NCI-H1930 (cell line): ENCODE data around the gene SEC31A.

Experiments used
- DNase-seq, 2 experiments: peaks; one replicate each; lab custom pipeline; 2025; lab: John Stamatoyannopoulos, UW

The SEC31A gene

DNA sequence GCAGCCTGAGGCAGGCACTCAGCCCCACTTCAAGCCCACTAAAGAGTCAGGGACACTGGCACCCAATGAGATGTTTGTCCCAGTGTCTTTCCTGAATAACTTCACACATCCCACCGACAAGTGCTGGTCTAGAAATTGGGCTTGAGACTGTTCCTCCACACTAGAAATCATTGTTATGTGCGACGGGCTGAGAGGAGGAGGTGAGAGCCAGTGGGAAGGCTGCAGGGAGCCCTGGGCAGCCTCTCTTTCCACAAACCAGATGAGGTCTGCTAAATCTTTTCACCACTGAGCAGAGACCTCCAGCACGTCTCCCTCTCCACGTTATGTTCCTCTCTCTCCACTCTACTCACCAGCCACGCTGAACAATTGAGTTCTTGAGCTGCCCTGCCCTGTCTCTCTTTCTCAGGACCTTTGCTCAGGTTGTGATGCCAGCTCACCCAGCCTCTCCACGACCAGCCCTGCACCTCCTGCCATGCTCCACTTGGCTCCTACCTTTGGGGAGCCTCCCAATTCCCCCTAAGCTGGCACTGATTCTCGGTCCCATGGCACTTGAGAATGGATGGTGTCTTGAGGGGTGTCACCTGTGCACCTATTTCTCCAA, 100.8 kb downstream of the SEC31A start:
- DNase-seq = no peak

DNA sequence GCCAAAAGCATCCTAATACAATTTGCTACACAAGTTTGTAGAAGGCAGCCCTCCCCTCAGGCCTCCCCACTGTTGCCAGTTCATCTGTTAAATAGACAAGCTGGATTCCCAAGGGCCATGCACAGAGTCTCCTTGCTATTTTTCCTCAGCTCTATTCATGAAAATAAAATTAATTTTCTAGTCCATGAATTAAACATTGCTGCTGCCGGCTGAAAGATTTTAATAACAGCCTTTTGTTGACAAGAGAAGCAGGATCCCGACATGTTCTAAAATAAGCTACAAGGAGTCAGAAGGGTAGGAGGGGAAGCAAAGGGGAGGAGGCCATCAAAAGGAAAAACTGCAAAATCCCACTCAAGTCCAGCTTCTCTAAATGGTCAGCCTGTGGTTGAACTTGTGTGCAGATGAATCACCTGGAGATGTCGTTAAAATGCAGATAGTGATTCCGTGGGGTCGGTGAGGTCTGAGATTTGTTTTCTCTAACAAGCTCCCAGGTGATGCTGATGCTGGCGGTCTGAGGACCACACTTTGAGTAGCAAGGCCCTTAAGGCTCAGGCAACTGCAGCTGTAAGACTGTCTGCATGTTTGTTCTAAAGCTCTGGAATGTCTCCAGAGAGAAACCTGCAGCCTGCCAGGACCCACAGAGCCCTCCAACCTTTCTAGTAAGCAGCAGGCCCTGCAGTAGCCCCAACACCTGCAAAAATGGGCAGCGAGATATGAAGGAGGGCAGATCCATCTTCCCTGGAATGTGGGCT, 101.8 kb downstream of the SEC31A start:
- no peak for DNase-seq

DNA sequence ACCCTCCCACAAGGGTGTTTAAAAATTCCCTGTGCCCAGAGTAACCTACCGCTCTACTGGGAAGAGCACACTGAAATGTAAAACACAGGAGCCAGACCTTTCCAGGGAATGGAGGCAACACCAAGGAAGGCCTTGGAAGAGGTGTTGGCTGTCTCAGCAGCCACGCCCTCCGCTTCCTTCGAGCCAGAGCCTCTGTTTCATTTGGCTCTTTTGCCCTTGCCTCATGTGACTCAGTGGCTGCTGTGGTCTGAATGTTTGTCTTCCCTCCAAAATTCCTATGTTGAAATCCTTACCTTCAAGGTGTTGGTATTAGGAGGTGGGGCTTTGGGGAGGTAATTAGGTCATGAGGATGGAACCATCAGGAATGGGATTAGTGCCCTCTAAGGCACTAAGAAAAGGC, 103.6 kb downstream of the SEC31A start:
- no peak for DNase-seq

DNA sequence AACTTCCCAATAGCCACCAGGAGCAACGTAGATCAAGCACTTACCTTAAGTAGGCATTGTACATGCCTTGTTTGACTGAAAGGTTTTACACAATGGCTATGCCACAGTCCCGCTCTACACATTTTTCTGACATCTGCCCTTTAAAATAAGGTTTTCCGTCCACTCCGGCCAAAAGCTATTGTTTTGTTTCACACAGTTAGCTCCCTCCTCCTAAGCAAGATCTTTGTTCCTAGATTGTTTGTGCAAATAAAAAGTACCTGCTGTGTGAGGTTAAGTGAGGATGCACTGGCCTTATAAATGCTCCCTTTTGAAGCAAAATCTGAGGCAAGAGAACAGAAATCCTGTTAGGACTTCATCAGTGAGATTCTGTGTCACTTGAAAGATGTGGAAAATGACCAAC, 104.1 kb downstream of the SEC31A start:
- no peak for DNase-seq

DNA sequence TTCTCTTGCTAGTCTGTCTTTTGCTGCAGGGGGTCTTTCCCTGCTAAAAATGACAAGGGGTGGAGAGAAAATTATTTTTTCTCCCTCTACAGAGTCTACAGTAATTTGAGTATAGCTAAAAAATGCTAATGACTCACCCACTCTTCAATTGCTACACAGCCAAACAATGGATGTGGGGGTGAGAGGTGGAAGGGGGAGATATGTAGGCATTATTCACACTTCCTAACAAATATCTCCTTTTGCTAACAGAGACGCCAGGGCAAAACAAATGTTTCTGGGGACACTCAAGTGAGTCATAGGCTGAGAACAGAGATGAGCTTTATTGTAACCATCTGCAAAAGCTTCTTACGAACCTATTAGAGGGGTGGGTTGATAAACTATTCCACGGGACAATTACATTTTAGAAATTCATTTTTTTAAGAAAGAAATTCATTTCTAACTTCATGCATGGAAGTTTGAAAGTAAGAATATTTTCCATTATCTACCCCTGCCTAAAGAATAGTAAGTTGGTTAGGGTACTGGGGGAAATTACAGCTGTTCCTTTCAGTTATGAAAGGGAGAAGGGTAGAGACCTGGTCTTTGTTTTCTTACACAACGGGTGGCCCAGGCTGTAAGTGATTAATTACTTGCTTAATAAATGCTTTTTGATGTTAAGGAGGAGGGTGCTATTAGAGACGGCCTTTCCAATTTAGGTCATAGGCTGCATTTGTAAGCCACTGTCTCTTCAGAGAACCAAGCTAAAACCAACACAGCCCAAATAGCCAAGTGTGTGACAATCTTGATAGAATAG, 105.1 kb downstream of the SEC31A start:
- DNase-seq = no peak

DNA sequence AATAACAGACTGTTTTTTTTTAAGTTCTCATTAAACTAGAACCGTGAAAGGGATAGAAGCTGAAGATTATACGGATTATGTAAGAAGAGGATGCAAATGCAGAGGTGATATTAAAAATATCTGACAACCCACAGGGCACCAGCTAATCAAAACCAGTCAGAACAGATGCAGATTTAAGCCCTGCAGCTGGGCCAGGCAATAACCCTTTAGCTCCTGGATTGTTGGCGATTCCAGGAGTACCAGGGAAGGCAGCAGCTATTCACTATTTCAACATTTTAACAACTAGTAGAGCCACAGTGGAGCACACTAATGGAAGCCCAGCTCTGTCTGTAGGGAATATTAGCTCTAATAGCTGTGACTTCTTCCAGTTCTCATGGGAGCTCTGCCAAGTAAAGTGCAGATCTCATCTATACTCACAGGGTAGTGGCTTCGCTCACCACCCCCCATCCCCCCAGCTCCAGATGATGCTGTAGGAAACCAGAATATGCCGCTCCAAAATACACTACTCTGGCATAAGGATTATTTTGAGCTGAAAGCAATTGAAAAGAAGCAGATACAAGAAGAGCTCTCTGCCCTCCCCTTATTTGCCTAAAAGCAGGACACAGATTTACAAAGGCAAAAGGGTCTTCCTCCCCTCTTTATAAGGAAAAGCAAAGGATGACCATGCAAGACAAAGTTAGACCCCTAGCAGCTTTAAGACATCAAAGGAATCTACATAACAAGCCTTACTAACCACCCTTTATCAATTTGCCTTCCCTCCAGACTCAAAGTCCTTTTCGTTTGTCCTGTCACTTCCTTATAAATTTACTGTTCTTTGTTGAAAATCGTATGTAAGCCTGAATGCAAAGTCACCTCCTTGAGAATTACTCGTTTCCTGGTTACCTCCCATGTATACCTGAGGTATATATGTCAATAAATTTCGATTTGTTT, 106.0 kb downstream of the SEC31A start:
- DNase-seq = no peak

DNA sequence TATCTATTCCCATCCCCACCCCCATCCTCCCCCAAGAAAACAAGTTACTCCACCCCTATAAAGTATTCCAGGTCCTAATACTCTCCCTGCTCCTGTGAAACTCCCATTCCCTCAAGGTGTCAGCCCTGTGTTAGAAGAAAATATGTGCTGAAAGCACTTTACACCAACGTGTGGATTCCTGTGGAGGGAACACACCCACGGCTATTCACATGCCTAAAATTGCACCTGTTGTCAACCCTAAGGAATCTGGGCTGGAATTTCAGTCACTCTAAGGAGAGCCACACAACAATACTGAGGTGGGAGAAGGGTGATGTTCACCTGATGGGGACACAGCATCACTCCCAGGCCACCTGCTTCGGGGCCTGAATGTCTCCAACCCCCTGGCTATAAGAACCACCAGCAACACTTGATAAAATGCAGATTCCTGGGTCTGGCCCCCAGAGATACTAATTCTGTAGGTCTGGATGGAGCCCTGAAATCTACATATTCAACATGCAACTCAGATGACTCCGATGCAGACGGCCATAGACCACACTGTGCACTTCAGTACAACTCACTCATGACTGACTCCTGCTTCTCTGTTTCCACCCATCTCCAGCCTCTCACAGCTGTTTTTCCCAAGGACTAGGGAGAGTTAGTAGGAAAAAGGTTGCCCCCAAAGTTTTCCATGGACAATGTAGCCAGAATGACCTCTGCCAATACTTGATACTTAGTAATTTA, 108.2 kb downstream of the SEC31A start:
- no peak for DNase-seq

DNA sequence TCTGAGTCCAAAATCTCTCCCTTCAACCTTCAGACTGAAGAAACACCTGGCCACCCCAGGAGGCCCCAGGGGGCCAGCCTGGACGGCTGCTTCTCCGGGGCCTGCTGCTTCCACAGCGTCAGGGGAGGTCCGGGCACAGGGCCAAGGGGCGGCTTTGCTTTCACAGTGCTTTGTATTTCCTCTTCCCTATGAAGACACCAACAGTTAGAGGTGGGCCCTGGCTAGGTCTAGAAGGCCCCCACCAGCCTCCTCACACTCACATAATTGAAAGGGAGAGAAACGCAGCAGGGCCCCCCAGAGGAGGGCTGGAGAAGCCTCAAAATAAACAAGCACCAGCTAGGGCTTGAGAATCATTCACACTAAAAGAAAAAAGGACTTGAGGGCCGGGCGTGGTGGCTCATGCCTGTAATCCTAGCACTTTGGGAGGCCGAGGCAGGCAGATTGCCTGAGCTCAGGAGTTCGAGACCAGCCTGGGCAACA, 110.2 kb downstream of the SEC31A start:
- no peak for DNase-seq

DNA sequence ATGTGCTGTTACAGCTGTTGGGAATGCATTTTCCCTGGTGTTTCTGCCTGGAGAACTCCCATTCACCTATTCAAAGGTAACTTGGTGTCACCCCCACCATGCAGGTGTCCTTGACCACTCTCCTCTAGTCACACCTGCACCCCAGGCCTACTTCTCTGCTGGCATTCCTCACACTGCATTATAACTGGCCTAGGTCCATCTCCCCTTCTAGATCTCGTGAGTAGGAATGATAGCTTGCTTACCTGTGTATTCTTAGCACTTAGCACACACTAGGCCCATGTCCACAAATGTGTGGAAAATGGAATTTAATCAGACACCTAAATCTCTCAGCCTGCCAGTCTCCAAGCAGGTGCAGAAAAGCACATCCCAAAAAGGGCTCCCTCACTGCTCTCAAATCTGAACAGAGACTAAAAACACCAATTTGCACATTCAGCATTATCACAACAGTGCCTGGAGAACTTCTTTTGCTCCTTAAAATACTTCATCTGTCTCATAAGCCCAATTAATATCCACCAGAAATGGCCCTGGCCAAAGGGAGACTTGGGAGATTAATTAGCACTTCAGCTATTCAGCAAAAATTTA, 110.7 kb downstream of the SEC31A start:
- DNase-seq = no peak

DNA sequence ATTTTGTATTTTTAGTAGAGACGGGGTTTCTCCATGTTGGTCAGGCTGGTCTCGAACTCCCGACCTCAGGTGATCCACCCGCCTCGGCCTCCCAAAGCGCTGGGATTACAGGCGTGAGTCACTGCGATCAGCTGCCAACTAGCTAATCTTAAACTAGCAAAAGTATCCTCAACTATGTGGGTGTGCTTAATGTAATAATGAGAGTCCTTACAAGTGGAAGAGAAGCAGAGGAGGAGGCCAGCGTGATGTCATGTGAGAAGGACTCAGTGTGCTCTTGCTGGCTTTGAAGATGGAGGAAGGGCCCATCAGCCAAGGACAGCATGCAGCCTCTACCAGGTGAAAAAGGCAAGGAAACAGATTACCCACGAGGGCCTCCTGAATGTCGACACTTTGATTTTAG, 111.9 kb downstream of the SEC31A start:
- no peak for DNase-seq

DNA sequence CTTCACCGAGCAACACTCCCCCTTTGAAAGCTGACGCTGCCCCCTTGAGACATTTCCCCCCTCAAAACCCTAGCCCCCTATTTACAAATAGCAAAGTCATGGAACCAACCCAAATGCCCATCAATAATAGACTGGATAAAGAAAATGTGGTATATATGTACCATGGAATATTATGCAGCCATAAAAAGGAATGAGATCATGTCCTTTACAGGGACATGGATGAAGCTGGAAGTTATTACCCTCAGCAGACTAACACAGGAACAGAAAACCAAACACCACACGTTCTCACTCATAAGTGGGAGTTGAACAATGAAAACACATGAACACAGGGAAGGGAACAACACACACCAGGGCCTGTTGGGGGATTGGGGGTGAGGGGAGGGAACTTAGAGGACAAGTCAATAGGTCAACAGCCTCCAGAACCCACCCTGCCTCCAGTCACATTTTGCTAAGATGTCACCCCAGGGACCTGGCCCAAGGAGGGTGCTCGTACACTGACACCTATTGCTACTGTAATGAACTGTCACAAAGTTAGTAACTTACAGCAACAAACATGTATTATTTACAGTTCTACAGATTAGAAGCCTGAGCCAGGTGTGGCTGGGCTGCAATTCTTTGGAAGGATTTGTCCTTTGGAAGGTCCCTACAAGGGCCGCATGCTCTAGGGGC, 113.0 kb downstream of the SEC31A start:
- no peak for DNase-seq

DNA sequence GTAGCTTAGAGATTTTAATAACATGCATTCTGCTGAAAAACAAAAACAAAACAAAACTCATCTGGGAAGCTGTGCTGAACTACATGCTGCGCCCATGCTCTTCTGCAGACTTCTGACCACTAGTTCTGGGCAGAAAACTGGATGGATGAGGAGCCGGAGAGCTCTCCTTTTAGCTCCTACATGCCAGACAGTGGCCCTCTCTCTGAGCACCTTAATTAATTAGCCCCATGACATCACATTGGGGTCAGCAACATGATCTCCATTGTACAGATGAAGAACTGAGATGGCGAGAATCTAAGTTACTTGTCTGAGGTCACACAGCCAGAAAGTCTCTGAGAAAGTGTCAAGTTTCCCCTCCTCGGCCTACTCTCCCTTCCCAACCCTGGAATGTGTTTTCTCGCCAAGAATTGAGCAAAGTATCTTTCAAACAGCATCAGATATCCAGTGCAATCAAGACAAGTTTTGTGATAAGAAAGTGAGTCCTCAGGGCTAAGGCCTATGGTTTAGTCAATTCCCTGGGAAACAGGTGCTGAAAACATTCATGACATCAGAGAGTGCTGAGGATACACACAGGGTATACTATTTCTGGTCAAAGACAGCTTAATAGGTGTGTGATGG, 113.9 kb downstream of the SEC31A start:
- no peak for DNase-seq

DNA sequence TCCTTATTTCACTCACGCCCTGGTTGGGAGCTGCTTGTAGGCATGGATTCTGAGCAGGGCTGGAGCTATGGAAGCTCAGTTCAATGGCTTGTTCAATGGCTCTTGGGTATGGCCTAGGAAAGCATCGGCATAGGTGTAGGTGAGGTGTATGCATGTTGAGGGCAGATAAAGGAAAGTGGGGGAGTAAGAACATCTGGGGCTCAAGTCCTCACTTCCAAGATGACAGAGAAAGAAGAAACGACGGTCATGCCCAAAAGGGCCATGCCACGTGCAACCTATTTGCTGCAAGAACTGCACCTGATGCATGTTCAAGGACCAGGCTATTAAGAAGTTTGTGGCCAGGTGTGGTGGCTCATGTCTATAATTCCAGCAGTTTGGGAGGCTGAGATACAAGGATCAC, 115.7 kb downstream of the SEC31A start:
- DNase-seq = no peak

DNA sequence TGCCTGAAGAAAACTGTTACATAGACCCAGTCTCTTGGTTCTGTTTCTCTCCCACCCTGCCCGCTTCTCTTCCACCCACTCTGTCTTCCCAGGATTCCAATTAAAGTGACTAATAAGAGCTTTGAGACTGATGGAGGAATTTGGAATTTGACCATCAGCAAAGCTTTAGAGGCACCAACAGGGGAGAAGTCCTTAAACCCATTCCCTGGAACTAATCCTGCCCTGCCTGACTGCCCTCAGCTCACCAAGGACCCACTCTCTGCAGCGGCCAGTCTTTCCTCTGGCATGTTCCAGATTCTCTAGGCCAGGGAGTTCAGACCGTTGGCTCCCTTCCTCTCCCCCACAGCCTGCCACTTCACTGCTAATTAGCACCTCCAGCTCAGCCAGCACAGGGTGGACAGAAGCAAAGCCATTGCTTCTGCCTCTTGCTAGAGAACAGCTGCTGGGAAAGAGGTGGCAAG, 116.2 kb downstream of the SEC31A start:
- no peak for DNase-seq

DNA sequence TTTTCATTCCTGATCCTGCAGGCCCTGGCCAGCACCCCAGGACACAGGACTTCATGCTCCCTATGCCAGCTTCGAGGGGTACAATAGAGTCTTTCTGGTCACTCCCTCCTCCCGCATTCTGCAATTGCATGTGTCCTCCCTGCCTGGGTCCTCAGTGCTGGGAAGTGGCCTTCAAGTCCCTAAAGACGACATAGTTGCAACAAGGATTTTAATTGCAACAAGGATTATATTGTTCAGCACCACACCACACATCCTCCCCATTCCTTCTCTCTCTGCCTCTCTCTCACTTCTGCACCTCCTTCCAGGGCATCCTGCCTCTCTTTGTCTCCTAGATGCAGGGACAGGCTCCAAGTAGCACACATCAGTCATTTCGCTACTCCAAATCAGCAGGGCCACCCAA, 117.9 kb downstream of the SEC31A start:
- DNase-seq = no peak

DNA sequence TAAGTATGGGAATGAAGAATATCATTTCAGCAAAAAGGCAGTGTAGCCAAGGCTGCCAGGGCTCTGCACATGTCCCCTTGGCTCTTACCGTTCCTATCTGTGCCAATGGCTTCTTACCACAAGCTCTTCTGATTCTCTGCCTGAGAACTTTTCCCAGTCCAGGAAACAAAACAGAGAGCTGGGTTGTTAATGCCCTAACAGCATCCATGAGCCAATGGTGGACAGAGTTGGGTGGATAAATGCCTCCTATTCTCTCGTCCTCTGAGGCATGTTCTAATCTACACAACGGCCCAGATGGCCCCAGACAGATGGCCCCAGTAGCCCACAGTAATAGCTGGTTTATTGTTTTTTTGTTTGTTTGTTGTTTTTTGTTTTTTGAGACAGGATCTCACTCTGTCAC, 120.3 kb downstream of the SEC31A start:
- DNase-seq = no peak
